CD4-positive, alpha-beta T cell treated with Interleukin-15 for 4 hours (primary cell): ENCODE measurements around the gene MOB3A.
A peak's percentile ranks its signal among the peaks of the same experiment; 100 is the strongest.

Source experiments
- DNase-seq: peaks from one replicate; pipeline ENCODE4 v3.0.0-alpha.2; 2020; ENCODE audit warnings: low spot score

MOB3A gene

GRCh38 chr19:2081873-2082810 lies 14.0 kb downstream of the MOB3A start:
- peak; percentile 50 for DNase-seq

GRCh38 chr19:2080336-2080988 lies 15.7 kb downstream of the MOB3A start:
- no peak for DNase-seq

DNA sequence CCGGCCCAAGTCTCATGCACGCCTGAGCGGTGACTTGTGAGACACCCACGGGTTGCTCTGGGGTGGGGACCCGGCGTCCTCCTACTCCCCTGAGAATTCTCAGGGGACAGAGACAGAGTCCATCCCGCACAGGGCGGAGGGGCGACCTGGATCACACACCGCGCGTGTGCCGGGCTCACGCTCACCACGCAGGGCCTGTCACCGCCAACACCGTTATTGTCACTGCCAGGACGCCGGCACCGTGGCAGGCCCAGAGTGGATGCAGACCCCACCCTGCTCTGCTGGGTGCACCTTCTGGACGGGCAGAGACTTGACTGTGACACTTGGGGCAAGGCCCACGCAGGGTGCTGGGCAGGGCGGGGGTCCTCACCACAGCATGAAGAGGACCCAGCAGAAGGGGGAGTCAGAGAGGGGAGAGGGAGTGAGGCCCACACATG lies 16.2 kb downstream of the MOB3A start:
- DNase-seq: no peak

DNA sequence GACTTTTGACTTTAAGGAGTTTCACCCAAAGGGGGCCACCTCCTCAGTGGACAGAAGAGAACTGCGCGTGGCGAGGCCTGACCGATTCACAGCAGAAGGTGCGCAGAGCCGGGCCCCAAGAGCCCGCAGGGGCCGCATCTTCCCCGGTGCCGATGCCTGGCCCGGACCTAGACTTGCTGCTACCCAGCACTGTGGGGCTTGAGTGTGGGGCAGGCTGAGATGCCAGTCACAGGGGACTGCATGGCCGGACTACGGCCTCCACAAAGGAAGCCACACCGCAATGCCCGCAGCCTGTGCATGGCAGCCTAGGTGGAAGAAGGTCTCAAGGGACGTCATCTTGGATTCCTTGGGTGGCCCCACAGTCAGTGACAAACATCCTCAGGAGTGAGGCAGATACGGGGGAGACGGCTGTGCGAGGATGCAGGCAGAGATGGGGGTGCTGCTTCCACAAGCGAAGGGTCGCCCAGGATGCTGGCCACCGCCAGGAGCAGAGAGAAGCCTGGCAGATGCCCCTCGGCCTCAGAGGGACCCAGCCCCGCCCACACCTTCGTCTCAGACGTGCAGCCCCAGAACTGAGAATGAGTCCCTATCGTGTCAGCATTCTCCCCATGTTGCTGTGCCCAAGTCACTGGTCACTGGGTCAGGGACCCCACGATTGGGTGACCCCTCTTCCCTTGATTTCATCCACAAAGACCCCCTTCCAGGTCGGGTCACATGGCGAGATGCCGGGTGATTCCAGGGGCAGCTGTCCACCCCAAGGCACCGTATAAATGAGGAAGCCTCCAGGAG lies 16.9 kb downstream of the MOB3A start:
- DNase-seq: no peak

- no peak for DNase-seq
Observed at GRCh38 chr19:2077833-2078619, 18.1 kb downstream of the MOB3A start.

GRCh38 chr19:2077398-2077797 lies 18.7 kb downstream of the MOB3A start:
- no peak for DNase-seq

- DNase-seq: no peak
Observed at GRCh38 chr19:2076526-2076944, 19.6 kb downstream of the MOB3A start.

DNA sequence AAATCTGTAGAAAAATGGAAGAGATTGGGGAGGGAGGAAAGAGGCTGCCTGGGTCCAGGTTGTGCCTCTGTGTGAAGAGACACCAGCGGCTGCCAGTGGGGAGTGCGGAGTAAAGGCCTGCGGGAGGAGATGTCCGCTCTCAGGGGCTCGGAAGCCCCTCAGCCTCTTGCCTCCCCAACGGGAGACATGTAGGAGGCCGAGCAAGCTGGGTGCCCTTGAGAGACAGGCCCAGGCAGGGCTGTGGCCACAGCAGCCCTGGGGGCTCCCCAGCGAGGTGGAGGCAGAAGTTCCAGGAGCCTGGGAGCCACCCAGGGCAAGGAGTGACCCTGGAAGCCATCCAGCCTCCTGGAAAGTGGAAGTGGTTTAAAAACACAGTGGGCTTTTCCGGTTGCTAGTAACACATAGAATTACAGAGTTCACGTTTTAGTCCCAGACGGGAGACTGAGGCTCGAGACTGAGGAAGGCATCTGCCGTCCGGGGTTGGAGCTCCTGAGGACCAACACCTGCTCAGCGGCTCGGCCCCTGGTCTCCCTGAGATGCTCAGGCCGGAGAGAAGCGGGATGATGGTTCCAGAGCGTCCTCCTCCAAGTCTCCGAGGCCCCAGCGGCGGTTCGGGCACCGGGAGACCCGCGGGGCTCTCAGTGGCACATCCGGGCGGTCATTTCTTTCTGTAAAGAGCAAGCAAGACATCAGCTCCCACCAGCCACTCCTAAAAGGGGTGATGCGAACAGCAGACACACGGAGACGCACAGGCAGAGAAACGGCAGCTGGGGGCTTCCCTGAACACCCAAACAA lies 23.2 kb downstream of the MOB3A start:
- no peak for DNase-seq

GRCh38 chr19:2070986-2071673 lies 25.0 kb downstream of the MOB3A start:
- no peak for DNase-seq

- DNase-seq: no peak
Observed at GRCh38 chr19:2070436-2070827, 25.7 kb downstream of the MOB3A start.

GRCh38 chr19:2064788-2065524 lies 31.2 kb downstream of the MOB3A start:
- no peak for DNase-seq

DNA sequence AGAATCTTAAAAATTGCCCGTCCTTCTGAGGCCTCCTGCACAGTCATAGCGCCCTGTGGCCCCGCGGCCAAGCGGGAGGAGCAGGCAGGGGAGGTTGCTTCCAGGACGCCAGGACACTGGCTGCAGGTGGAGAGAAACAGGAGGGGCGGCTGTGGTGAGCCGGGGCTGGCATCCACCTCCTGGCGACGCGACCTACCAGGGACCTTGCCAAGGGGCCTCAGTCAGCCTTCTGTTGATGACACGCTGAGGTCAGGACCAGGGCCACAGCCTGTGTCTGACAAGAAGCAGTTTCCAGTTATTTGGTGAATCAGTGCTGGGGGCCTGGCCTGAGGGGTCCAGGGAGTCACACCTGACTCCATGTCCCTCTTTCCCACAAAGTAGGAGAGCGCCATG lies 31.7 kb downstream of the MOB3A start:
- no peak for DNase-seq

DNA sequence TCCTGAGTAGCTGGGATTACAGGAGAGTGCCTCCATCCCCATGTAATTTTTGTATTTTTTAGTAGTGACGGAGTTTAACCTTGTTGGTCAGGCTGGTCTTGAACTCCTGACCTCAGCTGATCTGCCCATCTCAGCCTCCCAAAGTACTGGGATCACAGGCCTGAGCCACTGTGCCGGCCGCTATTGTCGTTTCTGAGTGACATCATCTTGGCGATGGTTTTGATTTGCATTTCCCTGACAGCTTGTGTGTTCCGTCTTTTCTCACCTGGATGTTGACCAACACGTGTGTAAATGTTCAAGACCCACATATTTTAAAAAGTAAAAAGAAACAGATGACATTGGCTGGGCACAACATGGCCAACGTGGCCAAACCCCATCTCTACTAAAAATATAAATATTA lies 32.3 kb downstream of the MOB3A start:
- DNase-seq: no peak

DNA sequence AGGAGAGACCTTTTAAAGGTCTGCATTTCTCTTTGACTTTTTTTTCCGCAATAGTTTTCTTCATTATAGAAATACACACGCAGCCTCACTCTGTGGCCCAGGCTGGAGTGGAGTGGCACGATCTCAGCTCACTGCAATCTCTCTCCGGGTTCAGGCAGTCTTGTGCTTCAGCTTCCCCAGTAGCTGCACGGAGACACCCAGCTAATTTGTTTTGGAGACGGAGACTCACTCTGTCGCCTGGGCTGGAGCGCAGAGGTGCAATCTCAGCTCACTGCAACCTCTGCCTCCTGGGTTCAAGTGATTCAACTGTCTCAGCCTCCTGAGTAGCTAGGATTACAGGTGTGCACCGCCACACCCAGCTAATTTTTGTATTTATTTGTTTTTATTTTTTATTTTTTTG lies 33.4 kb downstream of the MOB3A start:
- DNase-seq: no peak

GRCh38 chr19:2062389-2062729 lies 33.8 kb downstream of the MOB3A start:
- DNase-seq: no peak

- DNase-seq: peak; percentile 99
Observed at GRCh38 chr19:2061495-2062388, 34.4 kb downstream of the MOB3A start.

GRCh38 chr19:2060884-2061494 lies 35.1 kb downstream of the MOB3A start:
- DNase-seq: no peak
